Epithelial cell of proximal tubule (primary cell): ENCODE results near the gene RHOC. TPM values are rescaled to one million over a fixed set of nuclear protein-coding genes. Genes with fewer than 3 reads are reported as not detected.

ENCODE experiments used
- DNase-seq: peaks from one replicate; pipeline ENCODE4 v3.0.0-alpha.2; 2011; ENCODE audit warnings: low read depth
- H3K4me3 ChIP-seq: 2 replicates; pipeline ENCODE4 v1.5.1; 2011; ENCODE audit warnings: low read depth, mild to moderate bottlenecking, low read length
- total RNA-seq: library from RNA; depleted of rRNA; stranded (reverse); fragments of >200 nt; gene quantifications from 2 replicates; pipeline ENCODE4 v1.2.3, GENCODE V29; 2015
- TF ChIP-seq, protein P1 (sequence below): conservative IDR thresholded peaks from 2 replicates; pipeline ENCODE4 v1.5.1; 2012; ENCODE audit warnings: low read depth, mild to moderate bottlenecking, low read length

RHOC gene
- total RNA-seq, 1 donor from 2014 or later, result 1,011 TPM

DNA sequence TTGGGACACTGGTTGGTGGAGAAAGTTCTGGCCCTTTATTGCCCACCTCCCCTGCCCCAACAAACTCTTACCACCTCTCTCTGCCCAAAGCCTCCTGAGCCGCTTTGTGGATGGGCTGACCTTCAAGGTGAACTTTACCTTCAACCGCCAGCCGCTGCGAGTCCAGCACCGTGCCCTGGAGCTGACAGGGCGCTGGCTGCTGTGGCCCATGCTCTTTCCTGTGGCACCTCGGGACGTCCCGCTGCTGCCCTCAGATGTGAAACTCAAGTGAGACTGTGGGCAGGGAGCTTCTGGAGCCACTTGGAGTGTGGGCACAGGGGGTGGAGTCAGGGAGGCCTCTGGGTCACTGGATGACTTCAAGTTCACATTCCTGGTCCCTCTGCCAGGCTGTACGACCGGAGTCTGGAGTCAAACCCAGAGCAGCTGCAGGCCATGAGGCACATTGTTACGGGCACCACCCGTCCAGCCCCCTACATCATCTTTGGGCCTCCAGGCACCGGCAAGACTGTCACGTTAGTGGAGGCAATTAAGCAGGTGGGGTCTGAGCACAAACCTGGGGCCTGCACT lies 12.5 kb downstream of the RHOC start:
- H3K4me3 ChIP-seq, result no peak overlapping the region
- TF ChIP-seq, protein P1, sequence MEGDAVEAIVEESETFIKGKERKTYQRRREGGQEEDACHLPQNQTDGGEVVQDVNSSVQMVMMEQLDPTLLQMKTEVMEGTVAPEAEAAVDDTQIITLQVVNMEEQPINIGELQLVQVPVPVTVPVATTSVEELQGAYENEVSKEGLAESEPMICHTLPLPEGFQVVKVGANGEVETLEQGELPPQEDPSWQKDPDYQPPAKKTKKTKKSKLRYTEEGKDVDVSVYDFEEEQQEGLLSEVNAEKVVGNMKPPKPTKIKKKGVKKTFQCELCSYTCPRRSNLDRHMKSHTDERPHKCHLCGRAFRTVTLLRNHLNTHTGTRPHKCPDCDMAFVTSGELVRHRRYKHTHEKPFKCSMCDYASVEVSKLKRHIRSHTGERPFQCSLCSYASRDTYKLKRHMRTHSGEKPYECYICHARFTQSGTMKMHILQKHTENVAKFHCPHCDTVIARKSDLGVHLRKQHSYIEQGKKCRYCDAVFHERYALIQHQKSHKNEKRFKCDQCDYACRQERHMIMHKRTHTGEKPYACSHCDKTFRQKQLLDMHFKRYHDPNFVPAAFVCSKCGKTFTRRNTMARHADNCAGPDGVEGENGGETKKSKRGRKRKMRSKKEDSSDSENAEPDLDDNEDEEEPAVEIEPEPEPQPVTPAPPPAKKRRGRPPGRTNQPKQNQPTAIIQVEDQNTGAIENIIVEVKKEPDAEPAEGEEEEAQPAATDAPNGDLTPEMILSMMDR, result no peak
- DNase-seq, result no peak

DNA sequence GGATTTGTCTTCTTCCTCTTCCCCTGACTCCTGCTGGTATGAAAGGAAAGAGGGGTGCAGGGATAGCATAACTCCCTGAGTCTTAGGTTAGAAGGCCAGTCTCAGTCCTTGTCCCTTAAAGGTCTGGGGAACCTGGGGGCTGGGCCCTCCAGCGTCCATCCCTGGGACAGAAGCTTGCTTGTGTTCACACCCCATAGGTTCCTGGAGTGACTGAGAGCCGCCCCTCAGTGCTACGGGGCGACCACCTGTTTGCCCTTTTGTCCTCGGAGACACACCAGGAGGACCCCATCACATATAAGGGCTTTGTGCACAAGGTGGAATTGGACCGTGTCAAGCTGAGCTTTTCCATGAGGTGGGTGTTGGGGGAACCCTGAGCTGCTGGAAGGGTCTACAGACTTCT lies 13.1 kb downstream of the RHOC start:
- no peak for DNase-seq
- no peak overlapping the region for H3K4me3 ChIP-seq
- TF ChIP-seq, protein P1, result no peak

DNA sequence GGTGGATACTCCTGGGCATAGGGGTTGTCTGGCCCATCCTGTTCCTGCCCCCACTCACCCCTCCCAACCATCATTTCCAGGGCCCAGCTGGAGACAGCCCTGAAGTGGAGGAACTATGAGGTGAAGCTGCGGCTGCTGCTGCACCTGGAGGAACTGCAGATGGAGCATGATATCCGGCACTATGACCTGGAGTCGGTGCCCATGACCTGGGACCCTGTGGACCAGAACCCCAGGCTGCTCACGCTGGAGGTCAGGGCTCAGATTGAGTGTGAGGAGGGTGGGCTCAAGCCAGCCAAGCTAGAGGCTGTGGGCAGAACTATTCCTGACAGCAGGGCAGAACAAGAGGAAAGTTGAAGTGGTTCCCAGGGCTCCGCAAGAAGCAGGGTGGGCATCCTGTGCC lies 14.2 kb downstream of the RHOC start:
- no peak for DNase-seq
- H3K4me3 ChIP-seq, result no peak overlapping the region
- TF ChIP-seq, protein P1, result no peak

DNA sequence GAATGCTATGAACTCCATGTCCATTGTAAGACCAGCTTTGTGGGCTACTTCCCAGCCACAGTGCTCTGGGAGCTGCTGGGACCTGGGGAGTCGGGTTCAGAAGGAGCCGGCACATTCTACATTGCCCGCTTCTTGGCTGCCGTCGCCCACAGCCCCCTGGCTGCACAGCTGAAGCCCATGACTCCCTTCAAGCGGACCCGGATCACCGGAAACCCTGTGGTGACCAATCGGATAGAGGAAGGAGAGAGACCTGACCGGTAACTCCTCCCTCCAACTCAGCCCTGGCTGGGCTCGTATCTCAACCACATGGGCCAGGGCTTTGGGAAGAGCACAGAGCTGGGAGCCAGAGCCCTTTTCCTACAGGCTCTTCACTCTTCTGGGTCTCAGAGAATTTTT lies 17.1 kb downstream of the RHOC start:
- TF ChIP-seq, protein P1, result no peak
- H3K4me3 ChIP-seq, result no peak overlapping the region
- DNase-seq, result no peak

DNA sequence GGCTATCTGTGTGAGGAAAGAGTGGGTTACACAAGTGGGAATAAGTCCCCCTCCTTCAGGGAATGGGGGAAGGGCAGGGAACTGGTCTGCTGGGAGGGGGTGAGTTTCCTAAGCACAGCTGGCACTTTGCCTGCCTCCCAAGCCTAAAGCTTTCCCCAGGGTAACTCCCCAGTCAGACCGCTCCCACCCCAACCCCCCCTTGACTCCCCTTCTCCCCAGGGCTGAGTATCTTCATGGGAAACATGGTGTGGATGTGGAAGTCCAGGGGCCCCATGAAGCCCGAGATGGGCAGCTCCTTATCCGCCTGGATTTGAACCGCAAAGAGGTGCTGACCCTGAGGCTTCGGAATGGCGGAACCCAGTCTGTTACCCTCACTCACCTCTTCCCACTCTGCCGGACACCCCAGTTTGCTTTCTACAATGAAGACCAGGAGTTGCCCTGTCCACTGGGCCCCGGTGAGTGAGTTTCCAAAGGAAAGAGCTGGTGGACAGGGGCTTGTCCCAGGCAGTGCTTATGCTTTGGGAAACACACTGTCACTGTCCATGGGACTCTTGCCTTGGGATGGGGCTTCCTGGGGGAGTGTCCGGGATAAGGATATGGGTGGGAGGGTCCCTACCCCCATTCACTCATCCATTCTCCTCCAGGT lies 17.6 kb downstream of the RHOC start:
- no peak for DNase-seq
- no peak overlapping the region for H3K4me3 ChIP-seq
- TF ChIP-seq, protein P1, result no peak

DNA sequence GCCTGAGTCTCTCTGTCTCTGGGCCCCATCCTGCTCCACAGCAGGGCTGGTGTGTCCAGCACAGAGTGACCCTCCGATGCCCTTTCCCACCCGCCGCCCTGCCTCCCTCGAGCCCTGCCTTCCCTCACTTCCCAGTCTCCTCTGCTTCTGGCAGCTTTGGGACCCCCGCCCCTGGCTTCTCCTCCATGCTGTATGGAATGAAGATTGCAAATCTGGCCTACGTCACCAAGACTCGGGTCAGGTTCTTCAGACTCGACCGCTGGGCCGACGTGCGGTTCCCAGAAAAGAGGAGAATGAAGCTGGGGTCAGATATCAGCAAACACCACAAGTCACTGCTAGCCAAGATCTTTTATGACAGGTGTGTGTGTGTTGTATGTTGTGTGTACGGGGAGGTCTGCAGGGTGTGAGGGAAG lies 18.1 kb downstream of the RHOC start:
- TF ChIP-seq, protein P1, result no peak
- H3K4me3 ChIP-seq, result no peak overlapping the region
- DNase-seq, result no peak

DNA sequence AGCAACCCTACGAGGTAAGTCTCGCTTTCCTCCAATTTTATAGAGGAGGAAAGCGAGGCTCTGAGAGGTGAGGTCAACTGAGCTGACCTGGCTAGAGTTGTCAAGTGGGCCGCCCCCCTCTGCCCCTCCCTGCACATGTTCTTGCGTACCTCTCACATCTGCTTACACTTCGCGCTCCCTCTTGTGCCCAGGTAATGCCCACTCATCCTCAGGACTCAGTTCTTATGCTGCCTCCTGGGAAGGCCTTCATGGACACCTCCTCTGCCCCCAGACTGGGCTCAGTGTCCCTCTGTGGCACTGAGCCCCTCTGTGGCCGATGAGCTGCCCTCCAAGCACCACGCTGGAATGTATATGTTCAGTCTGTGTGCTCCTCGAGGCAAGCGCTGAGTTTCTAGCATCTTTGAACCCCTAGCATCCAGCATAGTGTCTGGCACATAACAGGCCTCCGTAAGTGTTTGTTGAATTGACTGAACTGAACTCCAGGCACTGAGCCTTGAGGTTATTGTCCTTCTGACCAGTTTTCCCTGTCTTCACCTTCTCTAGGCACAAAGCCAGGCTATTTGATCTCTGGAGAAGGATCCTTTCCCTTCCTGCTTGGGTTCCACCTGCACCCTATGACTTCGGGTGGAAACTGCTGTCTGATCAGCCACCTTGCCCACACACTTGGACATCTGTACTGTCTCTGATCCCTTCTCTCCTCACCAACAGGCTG lies 19.0 kb downstream of the RHOC start:
- TF ChIP-seq, protein P1, result no peak

More for the DNA sequence above, 19.0 kb downstream of the RHOC start:
- no peak for DNase-seq
- H3K4me3 ChIP-seq, result no peak overlapping the region
